SK-N-SH (cell line): ENCODE data around the gene G6PD. TPM values are rescaled to one million over a fixed set of nuclear protein-coding genes. Genes with fewer than 3 reads are reported as not detected.

Experiments
- CTCF ChIA-PET: fragments of 300-600, 350-600 bp; formaldehyde crosslinking; extraction: SDS; loops from one replicate; lab custom pipeline; 2021; lab: Yijun Ruan, JAX
- POLR2A ChIA-PET: fragments of 350-600 bp; sonication (Branson Sonifier 250); formaldehyde crosslinking; extraction: SDS; loops from one replicate; lab custom pipeline; 2020; ENCODE audit warnings: antibody characterized with exemption, inconsistent platforms; lab: Yijun Ruan, JAX
- DNase-seq: peaks from one replicate; pipeline ENCODE4 v3.0.0; 2012
- H2AFZ ChIP-seq: fragments of 200-600 bp; sonication (generic); 2 replicates; pipeline ENCODE4 v1.8.1; 2016; ENCODE audit warnings: antibody characterized with exemption, mild to moderate bottlenecking, low read depth
- H3F3A ChIP-seq: fragments of 200-600 bp; sonication (generic); replicated peaks from 2 replicates; pipeline ENCODE3; 2016; ENCODE audit warnings: antibody characterized with exemption, mild to moderate bottlenecking; ENCODE audit not compliant: insufficient read depth
- H3K27ac ChIP-seq, 2 experiments: fragments of 200-500 bp in 1 of 2; fragments of 200-600 bp in 1 of 2; sonication (Bioruptor generic) in 1 of 2; sonication (generic), shearing (Covaris generic) in 1 of 2; 2 replicates each; pipeline versions ENCODE4 v1.5.1 to v1.6.1; 2014 to 2016; ENCODE audit warnings: low read depth in 2 of 2, inconsistent platforms in 1 of 2, low read length in 1 of 2, mild to moderate bottlenecking in 1 of 2, mixed read lengths in 1 of 2
- H3K27me3 ChIP-seq: fragments of 200-600 bp; sonication (generic), shearing (Covaris generic); 2 replicates; pipeline ENCODE4 v1.6.1; 2016; ENCODE audit warnings: mixed run types; ENCODE audit not compliant: insufficient read depth
- H3K36me3 ChIP-seq, 2 experiments: fragments of 200-500 bp in 1 of 2; fragments of 200-600 bp in 1 of 2; sonication (Bioruptor generic) in 1 of 2; sonication (generic) in 1 of 2; replicated peaks in 1 of 2; 2 replicates each; pipeline versions ENCODE3 to v1.5.1; 2014 to 2016; ENCODE audit warnings: low read length in 1 of 2, mild to moderate bottlenecking in 1 of 2; ENCODE audit not compliant: insufficient read depth in 2 of 2, control insufficient read depth in 1 of 2
- H3K4me1 ChIP-seq, 2 experiments: fragments of 200-500 bp in 1 of 2; fragments of 200-600 bp in 1 of 2; sonication (Bioruptor generic) in 1 of 2; sonication (generic), shearing (Covaris generic) in 1 of 2; 2 replicates each; pipeline versions ENCODE4 v1.5.1 to v1.6.1; 2014 to 2016; ENCODE audit warnings: low read depth in 1 of 2, low read length in 1 of 2, mixed run types in 1 of 2; ENCODE audit not compliant: insufficient read depth in 2 of 2, control insufficient read depth in 1 of 2
- H3K4me2 ChIP-seq: fragments of 200-600 bp; sonication (generic), shearing (Covaris generic); 2 replicates; pipeline ENCODE4 v1.6.1; 2017; ENCODE audit warnings: mixed run types
- H3K4me3 ChIP-seq, 2 experiments: fragments of 200-500 bp in 1 of 2; fragments of 200-600 bp in 1 of 2; sonication (Bioruptor generic) in 1 of 2; sonication (generic), shearing (Covaris generic) in 1 of 2; 2 replicates each; pipeline versions ENCODE4 v1.5.1 to v1.8.1; 2014 to 2016; ENCODE audit warnings: low read depth in 2 of 2, inconsistent platforms in 1 of 2, low read length in 1 of 2, mild to moderate bottlenecking in 1 of 2, mixed read lengths in 1 of 2, moderate library complexity in 1 of 2
- H3K79me2 ChIP-seq: fragments of 200-600 bp; sonication (generic); 2 replicates; pipeline ENCODE4 v1.8.1; 2017; ENCODE audit warnings: mild to moderate bottlenecking; ENCODE audit not compliant: insufficient read depth
- H3K9ac ChIP-seq: fragments of 200-600 bp; sonication (generic); 2 replicates; pipeline ENCODE4 v1.6.1; 2017; ENCODE audit warnings: mixed run types
- H3K9me2 ChIP-seq: fragments of 200-600 bp; sonication (generic); 2 replicates; pipeline ENCODE4 v1.6.1; 2017; ENCODE audit warnings: mixed run types
- H3K9me3 ChIP-seq: fragments of 200-600 bp; sonication (generic); 2 replicates; pipeline ENCODE4 v1.6.1; 2017; ENCODE audit warnings: mixed run types, mild to moderate bottlenecking, moderate library complexity
- H4K20me1 ChIP-seq: fragments of 200-600 bp; sonication (generic); 2 replicates; pipeline ENCODE4 v1.6.1; 2017; ENCODE audit warnings: mild to moderate bottlenecking, mixed run types; ENCODE audit not compliant: insufficient read depth
- CHD2 ChIP-seq: fragments of 150-350 bp; IDR thresholded peaks from 2 replicates; pipeline ENCODE4 v1.6.1; 2018; ENCODE audit warnings: low read length; ENCODE audit not compliant: partially characterized antibody
- ELF1 ChIP-seq: IDR thresholded peaks from 2 replicates; pipeline ENCODE4 v1.4.0; 2012
- EP300 ChIP-seq, 2 experiments: IDR thresholded peaks; 2 replicates each; pipeline versions ENCODE4 v1.4.0 to v1.6.1; 2012; ENCODE audit warnings: borderline replicate concordance in 1 of 2, low read depth in 1 of 2, low read length in 1 of 2
- EZH2phosphoT487 ChIP-seq: fragments of 200-600 bp; sonication (generic); IDR thresholded peaks from 2 replicates; pipeline ENCODE4 v1.6.1; 2017; ENCODE audit warnings: low read depth, mixed run types, mild to moderate bottlenecking, antibody characterized with exemption, moderate library complexity, borderline replicate concordance
- FOSL2 ChIP-seq: IDR thresholded peaks from 2 replicates; pipeline ENCODE4 v1.4.0; 2012; ENCODE audit warnings: low read depth, mild to moderate bottlenecking, moderate library complexity, borderline replicate concordance
- FOXJ3 ChIP-seq: sonication (generic); formaldehyde crosslinking; IDR thresholded peaks from 2 replicates; pipeline ENCODE4 v1.5.1; 2020; ENCODE audit warnings: mild to moderate bottlenecking, missing genetic modification reagents
- FOXM1 ChIP-seq: IDR thresholded peaks from 2 replicates; pipeline ENCODE4 v1.4.0; 2012; ENCODE audit warnings: low read depth, mild to moderate bottlenecking
- GATA2 ChIP-seq: sonication (generic); formaldehyde crosslinking; IDR thresholded peaks from 2 replicates; pipeline ENCODE4 v1.5.0; 2020; ENCODE audit warnings: mild to moderate bottlenecking, missing genetic modification reagents
- IRF3 ChIP-seq: fragments of 150-350 bp; IDR thresholded peaks from 2 replicates; pipeline ENCODE4 v1.6.1; 2016; ENCODE audit warnings: mild to moderate bottlenecking, low read depth, low read length
- MEF2A ChIP-seq: IDR thresholded peaks from 2 replicates; pipeline ENCODE4 v1.4.0; 2012; ENCODE audit warnings: low read depth, borderline replicate concordance
- NFIC ChIP-seq: IDR thresholded peaks from 2 replicates; pipeline ENCODE4 v1.4.0; 2012; ENCODE audit warnings: borderline replicate concordance
- NRF1 ChIP-seq: IDR thresholded peaks from 2 replicates; pipeline ENCODE4 v1.6.1; 2012; ENCODE audit warnings: low read depth, mild to moderate bottlenecking, low read length
- PBX3 ChIP-seq: IDR thresholded peaks from 2 replicates; pipeline ENCODE4; 2012
- POLR2AphosphoS5 ChIP-seq: IDR thresholded peaks from 2 replicates; pipeline ENCODE4 v1.6.1; 2012; ENCODE audit warnings: low read depth, low read length
- RAD21 ChIP-seq: IDR thresholded peaks from 2 replicates; pipeline ENCODE4 v1.6.1; 2012; ENCODE audit warnings: mild to moderate bottlenecking, low read length
- RCOR1 ChIP-seq: fragments of 150-350 bp; IDR thresholded peaks from 2 replicates; pipeline ENCODE4 v1.6.1; 2017; ENCODE audit warnings: antibody characterized with exemption, low read length
- RFX5 ChIP-seq: IDR thresholded peaks from 2 replicates; pipeline ENCODE4 v1.6.1; 2012; ENCODE audit warnings: mild to moderate bottlenecking, improper control_type of control experiment, low read length
- RXRA ChIP-seq: IDR thresholded peaks from 2 replicates; pipeline ENCODE4 v1.4.0; 2012; ENCODE audit warnings: low read depth, mild to moderate bottlenecking, borderline replicate concordance
- SIN3A ChIP-seq: IDR thresholded peaks from 2 replicates; pipeline ENCODE4 v1.6.1; 2012; ENCODE audit warnings: low read depth, mild to moderate bottlenecking, low read length, moderate library complexity, borderline replicate concordance
- SMC3 ChIP-seq: IDR thresholded peaks from 2 replicates; pipeline ENCODE4 v1.6.1; 2012; ENCODE audit warnings: low read depth, low read length, improper control_type of control experiment
- TAF1 ChIP-seq: IDR thresholded peaks from 2 replicates; pipeline ENCODE4 v1.6.1; 2012; ENCODE audit warnings: low read depth, mild to moderate bottlenecking, low read length, moderate library complexity, borderline replicate concordance
- TCF12 ChIP-seq: IDR thresholded peaks from 2 replicates; pipeline ENCODE4 v1.4.0; 2012
- TEAD4 ChIP-seq: IDR thresholded peaks from 2 replicates; pipeline ENCODE4 v1.4.0; 2012; ENCODE audit warnings: mild to moderate bottlenecking, borderline replicate concordance; ENCODE audit not compliant: insufficient read depth
- ZBTB33 ChIP-seq: IDR thresholded peaks from 2 replicates; pipeline ENCODE4 v1.4.0; 2012; ENCODE audit warnings: low read depth, borderline replicate concordance
- WGBS: methylation state at CpG from one replicate; pipeline ENCODE4 v1.1.6; 2017; ENCODE audit warnings: low lambda C conversion rate; 5-methylcytosine and 5-hydroxymethylcytosine counted together
- polyA plus RNA-seq, 3 experiments: library from polyadenylated mRNA; depleted of rRNA; stranded (reverse); fragments of >200 nt; gene quantifications; 2 replicates each; pipeline ENCODE4 v1.2.3, GENCODE V29; 2012
- TF ChIP-seq, protein P1 (sequence below): IDR thresholded peaks from 2 replicates; pipeline ENCODE4 v1.4.0; 2012; ENCODE audit warnings: low read depth
- TF ChIP-seq, protein P2 (sequence below): fragments of 150-350 bp; IDR thresholded peaks from 2 replicates; pipeline ENCODE4 v1.6.1; 2017; ENCODE audit warnings: antibody characterized with exemption, low read length, low read depth, borderline replicate concordance
- TF ChIP-seq, protein P3 (sequence below): IDR thresholded peaks from 2 replicates; pipeline ENCODE4 v1.4.0; 2012; ENCODE audit warnings: low read depth, borderline replicate concordance

Gene G6PD
- polyA plus RNA-seq, 1 of the 3 experiments (the other 2 are of a cell fraction) = 131 TPM

DNA sequence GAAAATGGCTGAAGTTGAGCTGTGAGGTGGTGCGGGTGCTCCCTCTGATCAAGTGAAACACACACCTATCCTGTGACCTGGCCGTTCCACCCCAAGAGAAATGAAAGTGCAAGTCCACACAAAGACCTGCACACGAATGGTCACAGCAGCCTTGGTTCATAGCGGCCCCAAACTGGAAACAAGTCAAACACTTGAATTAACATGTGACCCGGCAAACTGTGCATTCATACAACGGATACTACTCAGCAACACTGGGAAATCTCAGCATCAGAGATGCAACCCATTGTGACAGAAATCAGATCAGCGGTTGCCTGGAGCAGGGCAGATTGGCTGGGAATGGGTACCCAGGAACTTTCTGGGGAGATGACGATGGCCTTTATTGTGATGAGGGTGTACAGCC, 7.6 kb downstream of the G6PD start:
- Histone ChIP-seq H3K4me3 (peak overlapping the region in 1 of 2 experiments; percentile 29; a peak in 1 of 4 replicates), H3K27ac (peak overlapping the region; percentile 27 to 39; a peak in 3 of 4 replicates), H4K20me1 (no peaks in the 10 kb centered on the region), H3K4me2 (peak overlapping the region; percentile 62), H3K27me3 (no peaks in the 10 kb centered on the region; the same call in 1 of the 2 replicates), H3K9ac (no peak overlapping the region), H3K9me3 (no peaks in the 10 kb centered on the region), H3K4me1 (peaks cover 15 to 16% of the 10 kb centered on the region in 2 experiments; a peak in 3 of 4 replicates), H3K79me2 (peaks cover 24% of the 10 kb centered on the region; the same call in 1 of the 2 replicates), H2AFZ (no peak overlapping the region), H3K9me2 (no peaks in the 10 kb centered on the region), H3K36me3 (peaks cover 3 to 5% of the 10 kb centered on the region in 2 experiments), H3F3A (no peaks in the 10 kb centered on the region)
- ChIA-PET CTCF (no interaction called here), POLR2A (interaction anchor here (2.0 kb wide), 1 partner anchor 12 kb away, joined by 5 read pairs; no protein-coding TSS in a partner anchor)
- WGBS = 21% methylated on average over 8 of the region's 8 CpGs
- DNase-seq = peak; percentile 57
- no peak for TF ChIP-seq FOXJ3
- TF ChIP-seq RCOR1 = peak; percentile 61; the same call in 1 of the 2 replicates
- no peak for TF ChIP-seq ELF1
- no peak for TF ChIP-seq NFIC
- no peak for TF ChIP-seq EZH2phosphoT487
- TF ChIP-seq IRF3 = no peak
- no peak for TF ChIP-seq FOSL2
- no peak; the same call in 1 of the 2 replicates for TF ChIP-seq POLR2AphosphoS5
- TF ChIP-seq MEF2A = no peak
- TF ChIP-seq CHD2 = peak; percentile 24
- TF ChIP-seq RXRA = no peak
- TF ChIP-seq GATA2 (CRISPR knock-in tag) = peak; percentile 62; the same call in 1 of the 2 replicates
- TF ChIP-seq NRF1 = no peak
- TF ChIP-seq FOXM1 = no peak
- peak in 1 of 2 experiments; percentile 59; a peak in 2 of 4 replicates for TF ChIP-seq EP300 (IDR thresholded peaks at IDR 0.05; ENCODE audit: borderline replicate concordance in 1 of 2, low read depth in 1 of 2, low read length in 1 of 2)
- TF ChIP-seq RAD21 = no peak
- no peak for TF ChIP-seq ZBTB33
- peak; percentile 62 for TF ChIP-seq PBX3
- TF ChIP-seq, protein P1, sequence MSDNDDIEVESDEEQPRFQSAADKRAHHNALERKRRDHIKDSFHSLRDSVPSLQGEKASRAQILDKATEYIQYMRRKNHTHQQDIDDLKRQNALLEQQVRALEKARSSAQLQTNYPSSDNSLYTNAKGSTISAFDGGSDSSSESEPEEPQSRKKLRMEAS = no peak
- TF ChIP-seq TAF1 = no peak
- TF ChIP-seq TEAD4 = no peak
- TF ChIP-seq SIN3A = 0 out of 2 replicates have a peak, but pooled peaks have one; percentile 38
- TF ChIP-seq, protein P2, sequence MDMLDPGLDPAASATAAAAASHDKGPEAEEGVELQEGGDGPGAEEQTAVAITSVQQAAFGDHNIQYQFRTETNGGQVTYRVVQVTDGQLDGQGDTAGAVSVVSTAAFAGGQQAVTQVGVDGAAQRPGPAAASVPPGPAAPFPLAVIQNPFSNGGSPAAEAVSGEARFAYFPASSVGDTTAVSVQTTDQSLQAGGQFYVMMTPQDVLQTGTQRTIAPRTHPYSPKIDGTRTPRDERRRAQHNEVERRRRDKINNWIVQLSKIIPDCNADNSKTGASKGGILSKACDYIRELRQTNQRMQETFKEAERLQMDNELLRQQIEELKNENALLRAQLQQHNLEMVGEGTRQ = no peak
- no peak for TF ChIP-seq SMC3
- TF ChIP-seq, protein P3, sequence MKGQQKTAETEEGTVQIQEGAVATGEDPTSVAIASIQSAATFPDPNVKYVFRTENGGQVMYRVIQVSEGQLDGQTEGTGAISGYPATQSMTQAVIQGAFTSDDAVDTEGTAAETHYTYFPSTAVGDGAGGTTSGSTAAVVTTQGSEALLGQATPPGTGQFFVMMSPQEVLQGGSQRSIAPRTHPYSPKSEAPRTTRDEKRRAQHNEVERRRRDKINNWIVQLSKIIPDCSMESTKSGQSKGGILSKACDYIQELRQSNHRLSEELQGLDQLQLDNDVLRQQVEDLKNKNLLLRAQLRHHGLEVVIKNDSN = no peak
- TF ChIP-seq TCF12 = peak; percentile 69
- TF ChIP-seq RFX5 = no peak
